ENCODE results near the gene ZDHHC14. TPM values are rescaled to one million over a fixed set of nuclear protein-coding genes. Genes with fewer than 3 reads are reported as not detected.

The ZDHHC14 gene
- total and polyA plus RNA-seq, 2 of the 8 experiments (the other 6 are each of a cell fraction or from before 2014, with no cell fraction given), result 2.9 to 5.3 TPM

- CTCF ChIA-PET (ENCODE audit: partially characterized antibody), result interaction anchor here (1.7 kb wide), 1 partner anchor 117 kb away, joined by 7 read pairs; no protein-coding TSS in a partner anchor
- no peak for TF ChIP-seq TAF7 (optimal IDR thresholded peaks at IDR 0.05; ENCODE audit: borderline replicate concordance, low read depth, low read length)
These were observed 169.4 kb downstream of the ZDHHC14 start for GRCh38 chr6:157550114-157550989.

More at GRCh38 chr6:157550114-157550989, 169.4 kb downstream of the ZDHHC14 start:
- no peaks in the 10 kb centered on the region for H3K23me2 ChIP-seq (ENCODE audit: low read depth, low read length)
- no peaks in the 10 kb centered on the region for H3K36me3 ChIP-seq (ENCODE audit: control insufficient read depth in 2 of 4, insufficient read depth in 4 of 4, low read length in 3 of 4)
- no peak overlapping the region for H3K27ac ChIP-seq (ENCODE audit: low read depth, low read length)
- no peak overlapping the region for H3K4me3 ChIP-seq (ENCODE audit: extremely low read depth in 1 of 4, insufficient read depth in 2 of 4, low read depth in 3 of 4, low read length in 4 of 4)
- H3K9ac ChIP-seq (replicated peaks in 1 of 4; ENCODE audit: extremely low read depth in 1 of 4, low read depth in 3 of 4, low read length in 3 of 4), result no peak overlapping the region
- no peaks in the 10 kb centered on the region for H3K79me2 ChIP-seq (ENCODE audit: control insufficient read depth in 1 of 2, insufficient read depth in 2 of 2, low read length in 2 of 2)
- peaks cover 15 to 26% (median 20%) of the 10 kb centered on the region in 4 experiments; a peak in 6 of 7 replicates for H3K4me1 ChIP-seq (replicated peaks in 1 of 4; ENCODE audit: control insufficient read depth in 3 of 4, insufficient read depth in 4 of 4, low read length in 3 of 4)
- H4K20me1 ChIP-seq (replicated peaks in 1 of 2; ENCODE audit: control insufficient read depth in 1 of 2, insufficient read depth in 2 of 2, low read length in 2 of 2), result no peaks in the 10 kb centered on the region
- no peaks in the 10 kb centered on the region for H3K9me3 ChIP-seq (ENCODE audit: insufficient read depth in 2 of 2, low read depth in 1 of 2, low read length in 1 of 2)
- H2BK15ac ChIP-seq (ENCODE audit: low read length), result peak overlapping the region; percentile 82; the same call in 1 of the 2 replicates
- DNase-seq (ENCODE audit: low read depth in 1 of 2, low spot score in 2 of 2), result no peak
- H2AFZ ChIP-seq (ENCODE audit: low read length), result no peak overlapping the region
- H3K79me1 ChIP-seq (ENCODE audit: low read depth, low read length), result no peaks in the 10 kb centered on the region
- no peak for FAIRE-seq
- peak overlapping the region; percentile 98 for H2BK120ac ChIP-seq (replicated peaks; ENCODE audit: low read depth, low read length)
- H4K91ac ChIP-seq (replicated peaks; ENCODE audit: insufficient read length, low read length), result peak overlapping the region; percentile 94
- peak overlapping the region; percentile 99 for H2BK20ac ChIP-seq (ENCODE audit: low read length)
- H3K4ac ChIP-seq (replicated peaks; ENCODE audit: insufficient read length, low read depth, low read length), result peak overlapping the region; percentile 97
- WGBS, 2 experiments (ENCODE audit: extremely low coverage in 1 of 2, insufficient coverage in 1 of 2, insufficient read length in 1 of 2, insufficient replicate concordance in 2 of 2, low coverage in 1 of 2, low lambda C conversion rate in 2 of 2, missing lambda C conversion rate in 1 of 2), result 84% methylated on average over 12 of the region's 12 CpGs; no CpG with 5 or more reads in 1 of the 2 experiments
- no peak overlapping the region for H3K4me2 ChIP-seq (ENCODE audit: insufficient read depth in 1 of 2, low read depth in 2 of 2, low read length in 2 of 2)
- H2AK5ac ChIP-seq (ENCODE audit: low read depth, low read length), result peak overlapping the region; percentile 95
- H3K18ac ChIP-seq (ENCODE audit: extremely low read depth, low read length), result peak overlapping the region; percentile 71
- H2BK5ac ChIP-seq (ENCODE audit: low read depth, low read length), result peak overlapping the region; percentile 89; the same call in 1 of the 2 replicates
- no peak overlapping the region for H3K14ac ChIP-seq (ENCODE audit: insufficient read length)
- H3K56ac ChIP-seq (replicated peaks; ENCODE audit: insufficient read length, low read depth, low read length), result no peak overlapping the region
- H4K8ac ChIP-seq (ENCODE audit: extremely low read depth, insufficient read depth, low read length), result no peak overlapping the region
- no peaks in the 10 kb centered on the region; a peak in 2 of 7 replicates for H3K27me3 ChIP-seq (replicated peaks in 1 of 4; ENCODE audit: control insufficient read depth in 3 of 4, extremely low read depth in 1 of 4, insufficient read depth in 3 of 4, low read length in 3 of 4)
- no peak overlapping the region for H3K23ac ChIP-seq (ENCODE audit: insufficient read length)
- H4K5ac ChIP-seq (ENCODE audit: insufficient read length, low read depth, low read length), result no peak overlapping the region
- H2BK12ac ChIP-seq (ENCODE audit: low read depth, low read length), result peak overlapping the region; percentile 97; the same call in 1 of the 2 replicates
- POLR2A ChIA-PET (ENCODE audit: partially characterized antibody), result interaction anchor here (1.8 to 2.3 kb wide), 3 partner anchors 12 to 23 kb away, joined by 6 to 8 read pairs (median 7); no protein-coding TSS in a partner anchor
